Ramos (cell line): ENCODE results near the gene CPNE2.

ENCODE experiments used
- in situ Hi-C: fragments of 300-500 bp; cut with MboI; formaldehyde crosslinking; loops from one replicate; pipeline ENCODE4 v1.14.3; 2022; ENCODE audit warnings: low sequenced_read_pairs; ENCODE audit not compliant: unreplicated experiment

Gene CPNE2

GRCh38 chr16:57140931-57141668 lies 48.7 kb downstream of the CPNE2 start:
- in situ Hi-C loops, result no loop called here

- in situ Hi-C loops, result no loop called here
Measured at GRCh38 chr16:57141822-57142631, 49.6 kb downstream of the CPNE2 start.

GRCh38 chr16:57143149-57143921 lies 51.0 kb downstream of the CPNE2 start:
- in situ Hi-C loops, result no loop called here

GRCh38 chr16:57144027-57144426 lies 51.6 kb downstream of the CPNE2 start:
- in situ Hi-C loops, result no loop called here

- in situ Hi-C loops, result no loop called here
Measured at GRCh38 chr16:57145046-57146021, 53.0 kb downstream of the CPNE2 start.

- in situ Hi-C loops, result no loop called here
Measured at GRCh38 chr16:57146040-57146647, 53.8 kb downstream of the CPNE2 start.

- in situ Hi-C loops, result no loop called here
Measured at GRCh38 chr16:57146735-57147134, 54.4 kb downstream of the CPNE2 start.

- in situ Hi-C loops, result no loop called here
Measured at GRCh38 chr16:57147381-57148221, 55.2 kb downstream of the CPNE2 start.

GRCh38 chr16:57148481-57148880 lies 56.1 kb downstream of the CPNE2 start:
- in situ Hi-C loops, result no loop called here

- in situ Hi-C loops, result no loop called here
Measured at GRCh38 chr16:57149391-57149790, 57.0 kb downstream of the CPNE2 start.

- in situ Hi-C loops, result no loop called here
Measured at GRCh38 chr16:57150682-57151330, 58.4 kb downstream of the CPNE2 start.

- in situ Hi-C loops, result no loop called here
Measured at GRCh38 chr16:57151369-57151768, 59.0 kb downstream of the CPNE2 start.

- in situ Hi-C loops, result no loop called here
Measured at GRCh38 chr16:57152096-57153093, 60.0 kb downstream of the CPNE2 start.

- in situ Hi-C loops, result no loop called here
Measured at GRCh38 chr16:57153841-57154240, 61.5 kb downstream of the CPNE2 start.

GRCh38 chr16:57155702-57156350 lies 63.4 kb downstream of the CPNE2 start:
- in situ Hi-C loops, result no loop called here

GRCh38 chr16:57156351-57156703 lies 63.9 kb downstream of the CPNE2 start:
- in situ Hi-C loops, result no loop called here
